ENCODE results near the gene LILRA5.

DNA sequence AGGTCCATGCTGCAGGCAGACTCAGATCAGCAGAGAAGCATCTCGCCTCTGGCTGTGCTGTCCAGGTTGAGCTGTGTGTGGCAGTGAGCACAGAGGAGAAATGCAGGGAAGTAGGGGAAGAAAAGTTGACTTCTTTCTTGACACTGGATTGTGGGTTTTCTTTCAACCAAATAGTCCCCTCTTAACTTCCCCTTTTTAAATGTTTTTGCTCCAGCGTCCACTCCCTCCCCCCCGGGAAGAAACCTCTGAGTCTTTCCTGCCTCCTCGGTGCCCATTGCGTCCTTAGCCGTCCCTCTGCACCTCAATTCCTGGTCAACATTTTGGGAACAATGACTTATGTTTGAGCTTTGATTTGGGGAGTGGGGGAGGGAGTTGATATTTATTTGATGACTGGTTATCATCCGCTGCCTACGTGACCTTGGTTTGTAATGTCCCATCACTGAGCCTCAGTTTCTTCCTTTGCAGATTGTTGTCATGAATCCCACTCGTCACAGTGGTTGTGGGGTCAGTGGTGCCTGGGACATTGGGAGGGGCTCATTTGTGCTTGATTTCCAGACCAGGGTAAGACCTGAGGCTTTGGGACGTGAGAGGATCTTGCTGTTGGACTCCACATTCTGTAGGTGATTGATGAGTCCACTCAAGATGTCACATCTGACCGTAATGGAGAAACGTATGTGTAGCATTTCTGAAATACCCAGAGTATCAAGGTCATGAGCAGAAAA is 31.8 kb downstream of the LILRA5 start, which contains the start of gene LILRB2:
- no peak for TF ChIP-seq YY1 (IDR thresholded peaks at IDR 0.05; ENCODE audit: insufficient read depth, insufficient read length)
- no peak for TF ChIP-seq SUZ12 (IDR thresholded peaks at IDR 0.05; ENCODE audit: extremely low read depth, insufficient read depth, insufficient read length)
- no peak for TF ChIP-seq ZNF274 (IDR thresholded peaks at IDR 0.05; ENCODE audit: low read depth, low read length)
